ENCODE results near the gene TMPRSS6. TPM values are rescaled to one million over a fixed set of nuclear protein-coding genes. Genes with fewer than 3 reads are reported as not detected.

TMPRSS6 gene
- total RNA-seq, 4 donors from 2014 or later: not detected

DNA sequence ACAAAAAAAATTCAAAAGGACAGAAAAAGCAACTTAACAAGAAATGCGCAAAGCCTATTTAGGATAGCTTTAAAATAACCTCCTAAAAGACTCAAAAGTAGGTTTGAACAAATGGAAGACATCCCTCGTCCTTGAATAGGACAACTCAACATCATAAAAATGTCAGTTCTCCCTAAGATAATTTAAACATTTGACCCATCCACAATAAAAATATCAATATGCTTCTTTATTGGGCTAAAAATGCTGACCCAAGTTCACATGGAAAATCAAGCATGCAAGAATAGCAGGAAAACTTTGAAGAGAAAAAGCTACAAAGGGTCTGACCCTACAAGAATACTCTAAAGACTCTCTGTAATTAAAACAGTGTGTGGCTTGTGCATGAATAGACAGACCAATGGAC, 70.0 kb downstream of the TMPRSS6 start:
- TF ChIP-seq CTCF (IDR thresholded peaks at IDR 0.05): no peak
- ATAC-seq (ENCODE audit: low FRiP score) (no peak), DNase-seq (ENCODE audit: low spot score) (no peak)

GRCh38 chr22:37037669-37038068, 71.8 kb downstream of the TMPRSS6 start:
- no peak for TF ChIP-seq CTCF (IDR thresholded peaks at IDR 0.05)
- ATAC-seq (ENCODE audit: low FRiP score) (no peak), DNase-seq (ENCODE audit: low spot score) (no peak)

DNA sequence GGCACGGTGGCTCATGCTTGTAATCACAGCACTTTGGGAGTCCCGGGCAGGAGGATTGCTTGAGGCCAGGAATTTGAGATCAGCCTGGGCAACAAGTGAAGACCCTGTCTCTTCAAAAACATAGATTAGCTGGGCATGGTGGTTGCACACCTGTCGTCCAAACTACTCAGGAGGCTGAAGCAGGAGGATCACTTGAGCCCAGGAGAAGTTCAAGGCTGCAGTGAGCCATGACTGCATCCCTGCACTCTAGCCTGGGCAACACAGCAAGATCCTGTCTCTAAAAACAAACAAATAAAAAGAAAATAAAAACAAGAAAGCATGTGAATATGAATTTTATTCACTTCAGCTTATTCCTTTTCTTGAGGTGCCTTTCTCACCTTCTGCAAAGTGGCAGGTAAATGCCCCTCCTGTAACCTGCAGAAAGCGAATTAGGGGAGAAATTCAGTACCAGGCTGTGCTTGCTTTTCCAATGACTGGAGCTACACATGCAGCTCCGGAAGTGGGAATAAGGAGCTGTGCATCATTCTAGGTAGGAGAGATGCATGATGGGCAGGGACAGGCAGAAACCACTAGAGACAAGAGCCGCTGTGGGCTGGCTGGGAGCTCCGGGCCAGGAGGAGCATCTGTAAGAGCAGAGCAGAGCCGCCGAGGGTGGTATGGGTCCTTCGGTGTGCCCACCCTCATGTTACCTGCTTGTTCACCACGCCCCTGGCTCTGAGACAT, 72.7 kb downstream of the TMPRSS6 start:
- DNase-seq (ENCODE audit: low spot score) (no peak), ATAC-seq (ENCODE audit: low FRiP score) (no peak)
- TF ChIP-seq CTCF (IDR thresholded peaks at IDR 0.05): no peak

GRCh38 chr22:37033605-37034430, 75.7 kb downstream of the TMPRSS6 start:
- TF ChIP-seq CTCF (IDR thresholded peaks at IDR 0.05): no peak
- DNase-seq (ENCODE audit: low spot score) (no peak), ATAC-seq (ENCODE audit: low FRiP score) (no peak)

- ATAC-seq (ENCODE audit: low FRiP score) (peak; percentile 92), DNase-seq (ENCODE audit: low spot score) (no peak)
- no peak for TF ChIP-seq CTCF (IDR thresholded peaks at IDR 0.05)
Observed at GRCh38 chr22:37032535-37033460, 76.7 kb downstream of the TMPRSS6 start.

- no peak for ATAC-seq (ENCODE audit: low FRiP score)
Observed at GRCh38 chr22:37032134-37032534, 77.4 kb downstream of the TMPRSS6 start.

More at GRCh38 chr22:37032134-37032534, 77.4 kb downstream of the TMPRSS6 start:
- no peak for TF ChIP-seq CTCF (IDR thresholded peaks at IDR 0.05)
- DNase-seq (ENCODE audit: low spot score): no peak

Data from omental fat pad (tissue), 4 donors.